K562 (cell line): Measurements from ENCODE around the gene SECISBP2. TPM values are rescaled to one million over a fixed set of nuclear protein-coding genes. Genes with fewer than 3 reads are reported as not detected.

Source experiments
- ATAC-seq: fragments of 200-7000 bp; cut with Tn5 transposase; 3 replicates; pipeline ENCODE4 v1.9.1; 2020; ENCODE audit warnings: moderate library complexity
- BruUV-seq: library from RNA; stranded (reverse); fragments of 400-500 nt; replicated peaks from 2 replicates; lab custom pipeline; 2021; lab: Mats Ljungman, UMichigan
- CTCF ChIA-PET: fragments of 300-600 bp; formaldehyde crosslinking; extraction: SDS; loops from one replicate; lab custom pipeline; 2021; ENCODE audit warnings: low intra/inter-chr PET ratio; lab: Yijun Ruan, JAX
- POLR2A ChIA-PET: fragments of 300-600, 350-650 bp; sonication (Branson Sonifier 250); formaldehyde crosslinking; extraction: SDS; loops from one replicate; lab custom pipeline; 2021; ENCODE audit warnings: antibody characterized with exemption, inconsistent platforms; lab: Yijun Ruan, JAX
- DNase-seq, 4 experiments: peaks; one replicate each; pipeline versions ENCODE4 v3.0.0 to v3.0.0-alpha.2; 2011 to 2018; ENCODE audit warnings: low spot score in 3 of 4, mixed read lengths in 3 of 4; ENCODE audit errors: extremely low read depth in 1 of 4
- FAIRE-seq: peaks from 2 replicates; lab custom pipeline; 2011; peaks lifted over from hg19 to GRCh38; lab: Jason Lieb, UNC
- H2AFZ ChIP-seq: 2 replicates; pipeline ENCODE4 v1.6.0; 2011; ENCODE audit warnings: low read depth, low read length, control low read depth, inconsistent platforms
- H3K27ac ChIP-seq: fragments of 200-600 bp; 3 replicates; pipeline ENCODE4 v1.8.0; 2011; ENCODE audit warnings: low read depth, mild to moderate bottlenecking, control low read depth, inconsistent platforms, low read length, moderate library complexity, mixed read lengths; ENCODE audit errors: extremely low read depth
- H3K27me3 ChIP-seq, 2 experiments: fragments of 300-600 bp in 1 of 2; 2 replicates in 1 of 2; 3 replicates in 1 of 2; pipeline versions ENCODE4 v1.6.0 to v1.8.0; 2011; ENCODE audit warnings: inconsistent platforms in 2 of 2, low read length in 2 of 2, mild to moderate bottlenecking in 1 of 2, mixed read lengths in 1 of 2, moderate library complexity in 1 of 2; ENCODE audit not compliant: control insufficient read depth in 2 of 2, insufficient read depth in 2 of 2
- H3K36me3 ChIP-seq: fragments of 300-600 bp; 3 replicates; pipeline ENCODE4 v1.8.0; 2011; ENCODE audit warnings: mild to moderate bottlenecking, low read length, inconsistent platforms; ENCODE audit not compliant: control insufficient read depth, insufficient read depth
- H3K4me1 ChIP-seq, 2 experiments: fragments of 200-600 bp in 1 of 2; replicated peaks in 1 of 2; 2 replicates in 1 of 2; 3 replicates in 1 of 2; pipeline versions ENCODE4 v1.5.1 to v1.8.0; 2011; ENCODE audit warnings: inconsistent platforms in 2 of 2, low read length in 2 of 2, mild to moderate bottlenecking in 1 of 2, mixed read lengths in 1 of 2, moderate library complexity in 1 of 2; ENCODE audit not compliant: control insufficient read depth in 2 of 2, insufficient read depth in 2 of 2
- H3K4me2 ChIP-seq: 2 replicates; pipeline ENCODE4 v1.6.1; 2011; ENCODE audit warnings: low read length, control low read depth, inconsistent platforms, mixed read lengths; ENCODE audit not compliant: insufficient read depth
- H3K4me3 ChIP-seq: fragments of 200-600 bp; sonication (generic), shearing (Covaris generic); 2 replicates; pipeline ENCODE4 v1.5.1; 2016; ENCODE audit warnings: control low read depth, inconsistent platforms
- H3K79me2 ChIP-seq: fragments of 200-600 bp; 3 replicates; pipeline ENCODE4 v1.8.0; 2011; ENCODE audit warnings: low read length, inconsistent platforms; ENCODE audit not compliant: control insufficient read depth, insufficient read depth
- H3K9ac ChIP-seq, 2 experiments: 2 replicates each; pipeline versions ENCODE4 v1.6.0 to v1.6.1; 2011; ENCODE audit warnings: low read depth in 2 of 2, low read length in 2 of 2, control low read depth in 1 of 2, inconsistent platforms in 1 of 2, mild to moderate bottlenecking in 1 of 2, mixed read lengths in 1 of 2; ENCODE audit not compliant: insufficient read depth in 1 of 2
- H3K9me1 ChIP-seq: one replicate; pipeline ENCODE4 v1.6.0; 2011; ENCODE audit warnings: inconsistent platforms, mild to moderate bottlenecking, low read length, moderate library complexity; ENCODE audit not compliant: control insufficient read depth, insufficient read depth
- H3K9me3 ChIP-seq: replicated peaks from 2 replicates; pipeline ENCODE4 v1.5.1; 2011; ENCODE audit warnings: low read depth, low read length, inconsistent platforms; ENCODE audit not compliant: control insufficient read depth, insufficient read depth
- H4K20me1 ChIP-seq: replicated peaks from 2 replicates; pipeline ENCODE4 v1.6.1; 2011; ENCODE audit warnings: low read length, inconsistent platforms, mixed read lengths; ENCODE audit not compliant: control insufficient read depth, insufficient read depth
- CEBPB ChIP-seq: fragments of 450-650 bp; IDR thresholded peaks from 2 replicates; pipeline ENCODE4 v1.6.1; 2016; ENCODE audit warnings: missing genetic modification characterization, missing compliant biosample characterization
- CEBPG ChIP-seq, 3 experiments: fragments of 200-800 bp in 1 of 3; sonication (Bioruptor generic) in 1 of 3; sonication (generic) in 1 of 3; formaldehyde crosslinking in 1 of 3; IDR thresholded peaks in 2 of 3; conservative IDR thresholded peaks in 1 of 3; 2 replicates each; pipeline versions ENCODE4 v1.6.1 to v1.8.0; 2016 to 2022; ENCODE audit warnings: missing compliant biosample characterization in 2 of 3, missing genetic modification characterization in 2 of 3, mild to moderate bottlenecking in 1 of 3, missing genetic modification reagents in 1 of 3
- FOXJ2 ChIP-seq: fragments of 200-800 bp; sonication (Bioruptor generic); IDR thresholded peaks from 2 replicates; pipeline ENCODE4 v1.6.1; 2016; ENCODE audit warnings: missing genetic modification characterization, missing compliant biosample characterization
- HDAC1 ChIP-seq, 2 experiments: fragments of 450-650 bp; IDR thresholded peaks; 2 replicates each; pipeline ENCODE4 v1.6.1; 2016 to 2017; ENCODE audit warnings: inconsistent platforms in 1 of 2, mild to moderate bottlenecking in 1 of 2, moderate library complexity in 1 of 2
- PRMT5 ChIP-seq: sonication (generic); formaldehyde crosslinking; IDR thresholded peaks from 2 replicates; pipeline ENCODE4 v1.5.0; 2020; ENCODE audit warnings: missing genetic modification reagents
- RBM25 ChIP-seq: fragments of 200-400 bp; formaldehyde crosslinking; IDR thresholded peaks from 2 replicates; pipeline ENCODE4 v1.6.1; 2018; ENCODE audit warnings: low read length, low read depth, moderate library complexity; ENCODE audit not compliant: severe bottlenecking
- ZBTB5 ChIP-seq: fragments of 450-650 bp; IDR thresholded peaks from 2 replicates; pipeline ENCODE4 v1.6.1; 2017; ENCODE audit warnings: antibody characterized with exemption
- ZC3H11A ChIP-seq: IDR thresholded peaks from 2 replicates; pipeline ENCODE4 v1.6.1; 2012; ENCODE audit warnings: low read depth, low read length, improper control_type of control experiment
- ZNF3 ChIP-seq: fragments of 250-450 bp; sonication (Bioruptor Pico); IDR thresholded peaks from 2 replicates; pipeline ENCODE4 v1.5.0; 2021; ENCODE audit warnings: mild to moderate bottlenecking, moderate library complexity
- WGBS: fragments of 100-300 bp; shearing (Covaris generic); methylation state at CpG from one replicate; pipeline ENCODE4 v1.1.6; 2016; ENCODE audit warnings: low coverage, mixed read lengths; ENCODE audit not compliant: insufficient coverage; ENCODE audit errors: missing lambda C conversion rate; 5-methylcytosine and 5-hydroxymethylcytosine counted together
- in situ Hi-C: fragments of 300-500 bp; cut with MboI; formaldehyde crosslinking; loops from 4 replicates; pipeline ENCODE4 v1.15.0; 2018; ENCODE audit warnings: inconsistent platforms, mixed read lengths
- intact Hi-C: fragments of 100-400 bp; cut with micrococcal nuclease; formaldehyde crosslinking; loops from 2 replicates; pipeline ENCODE4 v1.14.2; 2022
- polyA plus RNA-seq, 8 experiments: library from polyadenylated mRNA; depleted of rRNA in 4 of 8; stranded (reverse) in 5 of 8; unstranded in 3 of 8; fragments of >200 nt; fragmentation: Nextera tagmentation in 2 of 8; fragmentation: Illumina TruSeq in 1 of 8; extraction: Ambion mirVana in 2 of 8; extraction: Trizol in 1 of 8; gene quantifications; 2 replicates each; pipeline versions ENCODE4 v1.2.1 to v1.2.3, GENCODE V29; 2011 to 2014; ENCODE audit warnings: inconsistent platforms in 1 of 8, missing spikeins in 1 of 8
- total RNA-seq, 7 experiments: library from RNA; depleted of rRNA in 6 of 7; stranded (reverse); fragments of >200 nt in 6 of 7; fragmentation: Illumina TruSeq in 2 of 7; extraction: Trizol in 2 of 7; gene quantifications; 2 replicates each; pipeline versions ENCODE4 v1.2.1 to v1.2.3, GENCODE V29; 2011 to 2021; ENCODE audit warnings: low replicate concordance in 1 of 7
- TF ChIP-seq, protein P1 (sequence below): IDR thresholded peaks from 2 replicates; pipeline ENCODE4 v1.6.1; 2014; ENCODE audit warnings: antibody characterized with exemption

The SECISBP2 gene
- total and polyA plus RNA-seq, 9 of the 15 experiments (the other 6 are each of a cell fraction or from before 2014, with no cell fraction given) = 3.2 to 41.6 (median 26.1) TPM

GRCh38 chr9:89388084-89388867, 70.0 kb downstream of the SECISBP2 start:
- H3K9ac ChIP-seq = no peak overlapping the region
- H3K36me3 ChIP-seq = no peaks in the 10 kb centered on the region
- H3K9me1 ChIP-seq = no peaks in the 10 kb centered on the region
- H3K27me3 ChIP-seq = peaks cover 20 to 86% of the 10 kb centered on the region in 2 experiments
- no peaks in the 10 kb centered on the region for H3K9me3 ChIP-seq
- in situ Hi-C loops = no loop called here
- 27% methylated on average over 15 of the region's 19 CpGs for whole genome bisulfite sequencing
- no peaks in the 10 kb centered on the region; the same call in 1 of the 2 replicates for H4K20me1 ChIP-seq
- DNase-seq (no peak), ATAC-seq (no peak), FAIRE-seq (no peak)
- no peak overlapping the region for H3K27ac ChIP-seq
- H3K4me3 ChIP-seq = no peak overlapping the region
- H2AFZ ChIP-seq = no peak overlapping the region
- no peak overlapping the region for H3K4me2 ChIP-seq
- no peaks in the 10 kb centered on the region for H3K79me2 ChIP-seq
- ChIA-PET POLR2A (no interaction called here), CTCF (no interaction called here)
- peaks cover 0 to 3% of the 10 kb centered on the region in 2 experiments; a peak in 1 of 5 replicates for H3K4me1 ChIP-seq
- no TSS peak for BruUV-seq
- intact Hi-C loops = no loop called here
- TF ChIP-seq RBM25 (no peak), FOXJ2 (tag) (no peak), ZBTB5 (no peak), ZC3H11A (no peak), PRMT5 (CRISPR knock-in tag) (no peak), CEBPG (CRISPR knock-in tag; IDR thresholded peaks at IDR 0.05) (peak; percentile 48), CEBPG (tag; conservative IDR thresholded peaks at IDR 0.05 in 1 of 2, IDR thresholded peaks at IDR 0.05 in 1 of 2) (peak; percentile 90 to 98), HDAC1 (IDR thresholded peaks at IDR 0.05) (no peak), ZNF3 (CRISPR knock-in tag) (no peak), CEBPB (tag) (peak; percentile 96)
- TF ChIP-seq, protein P1, sequence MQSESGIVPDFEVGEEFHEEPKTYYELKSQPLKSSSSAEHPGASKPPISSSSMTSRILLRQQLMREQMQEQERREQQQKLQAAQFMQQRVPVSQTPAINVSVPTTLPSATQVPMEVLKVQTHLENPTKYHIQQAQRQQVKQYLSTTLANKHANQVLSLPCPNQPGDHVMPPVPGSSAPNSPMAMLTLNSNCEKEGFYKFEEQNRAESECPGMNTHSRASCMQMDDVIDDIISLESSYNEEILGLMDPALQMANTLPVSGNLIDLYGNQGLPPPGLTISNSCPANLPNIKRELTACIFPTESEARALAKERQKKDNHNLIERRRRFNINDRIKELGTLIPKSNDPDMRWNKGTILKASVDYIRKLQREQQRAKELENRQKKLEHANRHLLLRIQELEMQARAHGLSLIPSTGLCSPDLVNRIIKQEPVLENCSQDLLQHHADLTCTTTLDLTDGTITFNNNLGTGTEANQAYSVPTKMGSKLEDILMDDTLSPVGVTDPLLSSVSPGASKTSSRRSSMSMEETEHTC = no peak
